HG03575 (cell line): ENCODE data around the gene LINGO4.

Source experiments
- ATAC-seq: cut with Tn5 transposase; IDR thresholded peaks from one replicate; pipeline ENCODE4 v1.9.1; 2021; ENCODE audit not compliant: unreplicated experiment, insufficient number of reproducible peaks, low FRiP score; ENCODE audit errors: extremely low read depth

The LINGO4 gene

GRCh38 chr1:151837197-151837596 lies 32.0 kb upstream of the LINGO4 start:
- ATAC-seq, result no peak

DNA sequence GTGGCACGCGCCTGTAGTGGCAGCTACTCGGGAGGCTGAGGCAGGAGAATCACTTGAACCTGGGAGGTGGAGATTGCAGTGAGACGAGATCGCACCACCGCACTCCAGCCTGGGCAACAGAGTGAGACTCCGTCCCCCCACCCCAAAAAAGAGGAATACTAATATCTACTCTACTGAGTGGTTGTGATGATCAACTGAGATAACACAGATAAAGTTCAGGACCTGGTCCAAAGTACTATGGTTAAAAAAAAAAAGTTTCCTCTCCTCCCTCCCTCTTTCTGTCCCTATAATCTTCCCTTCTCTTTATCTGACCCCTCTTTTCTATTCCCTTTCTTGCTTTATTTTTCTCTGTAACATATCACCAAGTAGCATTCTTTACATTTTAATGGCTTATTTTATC lies 30.4 kb upstream of the LINGO4 start:
- no peak for ATAC-seq

DNA sequence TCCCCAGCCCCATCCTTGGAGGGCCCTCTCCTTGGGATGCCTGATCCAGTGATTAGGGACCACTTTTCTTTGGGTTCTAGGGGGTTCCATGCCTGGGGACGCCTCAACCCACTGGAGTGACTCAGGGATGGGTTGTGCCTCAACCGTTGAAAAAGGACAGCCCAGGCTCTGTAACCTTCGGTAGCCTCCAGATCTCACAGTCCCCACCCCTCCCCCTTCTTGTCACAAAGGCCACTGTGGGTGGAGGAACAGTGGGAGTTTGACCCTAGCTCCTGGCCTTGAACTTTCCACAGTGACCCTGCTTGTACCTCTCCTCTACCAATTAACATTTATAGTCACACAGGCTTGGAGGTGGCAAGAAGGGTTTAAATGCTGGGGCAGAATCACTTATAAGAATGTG lies 29.0 kb upstream of the LINGO4 start:
- no peak for ATAC-seq

DNA sequence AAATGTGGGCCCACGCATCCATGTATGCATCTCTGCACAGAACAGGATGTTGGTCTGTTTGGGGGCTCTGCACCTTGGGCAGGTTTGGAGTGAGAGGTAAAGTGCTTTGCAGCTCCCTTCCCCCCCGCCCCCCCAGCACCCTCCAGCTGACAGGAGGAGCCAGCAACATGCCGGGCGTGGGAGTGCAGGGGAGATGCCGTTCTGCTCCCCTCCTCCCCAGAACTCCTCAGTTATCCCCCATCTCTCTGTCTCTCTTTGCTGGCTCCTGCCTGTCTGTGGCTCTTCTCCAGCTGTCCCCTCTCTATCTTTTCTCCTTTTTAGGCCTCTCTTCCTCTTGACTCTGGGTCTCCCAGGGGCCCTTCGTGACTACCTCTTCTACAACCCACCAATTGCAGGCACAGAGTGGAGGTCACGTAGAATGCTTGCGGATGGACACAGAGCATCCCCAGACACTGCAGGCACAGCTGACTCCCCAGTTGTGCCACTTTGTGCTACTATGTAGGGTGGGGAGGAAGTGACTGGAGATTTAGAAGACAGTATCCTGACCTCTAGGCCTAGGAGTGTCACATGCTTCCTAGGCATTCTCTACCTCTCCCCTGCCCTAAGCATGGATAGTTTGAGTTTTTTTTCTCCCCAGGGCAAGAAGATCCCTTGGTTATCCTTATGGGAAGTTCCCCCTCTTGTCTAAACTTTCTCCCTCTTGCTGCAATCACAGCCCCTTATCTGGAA lies 28.1 kb upstream of the LINGO4 start:
- ATAC-seq, result no peak

GRCh38 chr1:151832318-151832980 lies 27.2 kb upstream of the LINGO4 start:
- no peak for ATAC-seq

GRCh38 chr1:151831605-151832004 lies 26.4 kb upstream of the LINGO4 start, which contains the start of gene RORC:
RORC (minus strand) TSS chr1:151831802; CDS start chr1:151831764, 38 bp downstream.
- ATAC-seq, result no peak

DNA sequence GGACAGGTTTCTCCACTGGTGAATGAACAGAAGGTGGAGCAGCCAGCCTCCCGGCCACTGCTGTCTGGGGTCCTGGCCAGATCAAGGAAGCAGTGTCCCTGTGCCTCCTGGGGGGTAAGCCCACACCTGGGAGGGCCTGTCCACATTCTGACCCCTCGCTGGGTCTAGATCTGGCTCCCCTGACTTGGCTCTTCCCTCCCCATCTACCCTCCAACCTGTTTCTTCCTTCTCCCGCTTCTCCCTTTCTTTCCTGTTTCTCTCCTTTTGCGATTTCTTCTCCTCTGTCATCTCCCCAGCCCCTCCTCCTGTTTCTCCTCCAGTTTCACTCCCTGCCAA lies 26.0 kb upstream of the LINGO4 start:
- no peak for ATAC-seq

DNA sequence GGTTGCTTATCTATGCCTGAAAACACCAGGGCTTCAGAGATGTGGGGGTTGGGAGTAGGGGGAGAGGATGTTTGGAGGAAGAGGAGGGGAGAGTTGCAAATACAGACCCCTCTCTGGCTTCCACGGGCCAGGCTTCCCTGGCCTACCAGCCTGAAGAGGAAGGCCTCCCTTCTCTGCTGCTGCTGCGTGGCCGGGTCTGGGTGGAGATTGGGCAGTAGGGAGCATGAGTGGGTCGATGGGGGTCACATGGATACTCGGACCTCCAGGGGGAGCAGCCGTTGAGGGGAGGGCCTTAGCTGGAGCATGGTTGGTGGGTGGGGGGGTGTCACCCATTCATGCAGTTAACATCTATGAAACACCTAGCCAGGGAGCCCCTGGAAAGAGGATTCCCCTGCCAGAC lies 24.8 kb upstream of the LINGO4 start:
- no peak for ATAC-seq

GRCh38 chr1:151829352-151830046 lies 24.3 kb upstream of the LINGO4 start:
- ATAC-seq, result no peak

DNA sequence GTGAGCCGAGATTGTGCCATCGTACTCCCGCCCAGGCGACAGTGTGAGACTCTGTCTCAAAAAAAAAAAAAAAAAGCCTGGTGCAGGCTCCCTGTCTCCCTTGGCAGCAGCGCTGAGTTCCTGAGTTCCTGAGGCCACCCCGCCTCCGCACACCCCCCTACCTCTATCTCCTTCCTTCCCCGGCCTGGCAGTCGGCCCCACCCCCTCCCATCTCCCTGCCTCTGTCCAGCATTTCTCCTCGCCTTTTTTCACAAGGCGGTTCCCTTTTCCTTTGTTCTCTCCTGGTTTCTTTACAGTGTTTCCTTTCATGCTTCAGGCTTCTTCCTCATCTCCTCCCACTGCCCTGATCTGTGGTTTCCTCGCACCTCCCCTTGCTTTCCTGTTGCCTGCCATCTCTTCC lies 23.7 kb upstream of the LINGO4 start:
- no peak for ATAC-seq

DNA sequence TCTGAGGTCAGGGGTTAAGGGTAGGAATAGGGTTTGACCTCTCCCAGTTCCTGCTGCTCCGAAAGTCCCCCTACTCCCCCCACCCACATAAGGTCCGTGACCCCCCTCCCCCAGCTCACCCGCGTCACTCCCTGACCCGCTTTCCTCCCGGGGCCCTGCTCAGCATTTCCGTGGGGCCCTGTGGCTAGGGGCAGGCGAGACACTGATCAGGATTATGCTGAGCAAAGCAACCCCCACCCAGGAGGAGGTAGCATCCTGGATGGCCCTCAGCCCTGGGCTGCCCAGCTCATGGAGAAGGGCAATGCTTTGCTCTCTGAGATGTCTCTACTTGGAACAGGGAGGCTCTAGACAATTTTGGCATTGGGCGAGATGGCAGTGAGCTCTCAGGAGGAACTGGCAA lies 22.6 kb upstream of the LINGO4 start:
- no peak for ATAC-seq

- no peak for ATAC-seq
Measured at GRCh38 chr1:151825751-151826660, 20.8 kb upstream of the LINGO4 start.

DNA sequence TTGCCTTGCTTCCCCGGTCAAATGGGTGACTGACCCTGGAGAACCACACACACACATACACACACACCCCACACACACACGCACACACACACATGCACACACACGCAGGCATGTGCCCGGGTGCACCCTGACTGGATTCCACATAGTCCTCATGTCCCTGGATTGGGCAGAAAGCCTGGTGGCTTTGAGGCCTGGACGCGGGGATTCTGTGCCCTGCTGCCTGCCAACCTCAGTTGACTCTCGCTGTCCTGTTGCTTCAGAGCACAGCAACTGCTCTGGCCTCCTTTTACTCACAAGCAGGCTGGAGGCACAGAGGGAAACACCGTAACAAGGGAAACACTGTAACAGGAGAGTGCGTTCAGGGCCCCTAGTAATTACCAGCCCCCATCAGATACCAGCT lies 20.0 kb upstream of the LINGO4 start:
- ATAC-seq, result no peak

GRCh38 chr1:151823175-151823574 lies 18.0 kb upstream of the LINGO4 start:
- no peak for ATAC-seq

GRCh38 chr1:151822404-151822803 lies 17.2 kb upstream of the LINGO4 start:
- no peak for ATAC-seq

GRCh38 chr1:151820940-151821339 lies 15.7 kb upstream of the LINGO4 start:
- no peak for ATAC-seq

- no peak for ATAC-seq
Measured at GRCh38 chr1:151819976-151820623, 14.9 kb upstream of the LINGO4 start.

DNA sequence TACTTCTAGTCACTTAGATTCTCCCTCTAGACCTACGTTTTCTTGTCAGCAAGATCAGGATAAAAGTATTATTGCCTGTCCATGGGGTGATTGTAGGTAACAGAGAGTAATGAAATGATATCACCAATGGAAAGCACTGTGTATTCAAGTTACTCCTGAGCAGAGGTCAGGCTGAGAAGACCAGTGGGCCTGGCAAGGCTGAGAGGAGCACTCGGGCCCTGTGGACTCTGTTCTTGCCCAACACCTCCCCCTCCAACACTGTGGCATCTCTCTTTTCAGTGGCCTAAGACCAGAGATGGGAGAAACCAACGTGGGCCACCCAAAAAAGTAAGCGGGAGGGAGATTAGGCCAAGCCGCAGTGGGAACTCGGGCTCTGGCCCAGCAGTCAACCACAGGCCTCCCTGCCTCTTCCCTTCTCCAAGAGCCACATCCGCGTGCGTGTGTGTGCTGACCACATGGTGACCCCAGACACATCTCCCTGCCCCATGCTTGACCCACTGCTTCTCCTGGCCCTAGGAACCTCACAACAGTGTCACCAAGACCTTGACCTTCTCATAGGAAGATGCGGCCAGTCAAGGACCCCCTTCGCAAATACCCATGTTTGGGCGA lies 14.1 kb upstream of the LINGO4 start:
- no peak for ATAC-seq
